Neuronal stem cell (in vitro differentiated cells): ENCODE data around the gene RBM22.
A peak's percentile ranks its signal among the peaks of the same experiment; 100 is the strongest.

ENCODE experiments used
- DNase-seq: peaks from one replicate; pipeline ENCODE4 v3.0.0-alpha.2; 2013; ENCODE audit warnings: low spot score
- H2AFZ ChIP-seq: one replicate; pipeline ENCODE4 v1.6.1; 2013; ENCODE audit warnings: mild to moderate bottlenecking, low read length, inconsistent platforms
- H2AK5ac ChIP-seq: 2 replicates; pipeline ENCODE4 v1.6.1; 2013; ENCODE audit warnings: low read depth, mild to moderate bottlenecking, inconsistent platforms, low read length, moderate library complexity, mixed read lengths
- H2BK120ac ChIP-seq: 2 replicates; pipeline ENCODE4 v1.6.1; 2013; ENCODE audit warnings: low read depth, mild to moderate bottlenecking, inconsistent platforms, low read length, moderate library complexity, mixed read lengths
- H2BK12ac ChIP-seq: one replicate; pipeline ENCODE4 v1.6.1; 2013; ENCODE audit warnings: low read length, inconsistent platforms
- H2BK15ac ChIP-seq: 2 replicates; pipeline ENCODE4 v1.6.1; 2013; ENCODE audit warnings: mild to moderate bottlenecking, low read length, inconsistent platforms, mixed read lengths
- H2BK5ac ChIP-seq: one replicate; pipeline ENCODE4 v1.6.1; 2013; ENCODE audit warnings: inconsistent platforms, mild to moderate bottlenecking, low read length, moderate library complexity
- H3K14ac ChIP-seq: one replicate; pipeline ENCODE4 v1.6.1; 2013; ENCODE audit warnings: low read length, inconsistent platforms
- H3K18ac ChIP-seq: 2 replicates; pipeline ENCODE4 v1.6.1; 2013; ENCODE audit warnings: low read length, inconsistent platforms
- H3K23ac ChIP-seq: 2 replicates; pipeline ENCODE4 v1.6.1; 2013; ENCODE audit warnings: low read depth, mild to moderate bottlenecking, mixed read lengths, low read length, inconsistent platforms; ENCODE audit not compliant: poor library complexity
- H3K27ac ChIP-seq: replicated peaks from 3 replicates; pipeline ENCODE4 v1.5.1; 2013; ENCODE audit warnings: low read length, inconsistent platforms
- H3K27me3 ChIP-seq, 3 experiments: 2 replicates each; pipeline ENCODE4 v1.6.1; 2013; ENCODE audit warnings: low read length in 3 of 3, mild to moderate bottlenecking in 2 of 3, inconsistent platforms in 1 of 3, low read depth in 1 of 3, mixed read lengths in 1 of 3, moderate library complexity in 1 of 3; ENCODE audit not compliant: control insufficient read depth in 3 of 3, insufficient read depth in 3 of 3
- H3K36me3 ChIP-seq, 2 donors: replicated peaks in 1 of 2; 2 replicates each; pipeline ENCODE4 v1.6.1; 2013; ENCODE audit warnings: low read length in 2 of 2; ENCODE audit not compliant: control insufficient read depth in 2 of 2, insufficient read depth in 2 of 2
- H3K4ac ChIP-seq: 2 replicates; pipeline ENCODE4 v1.6.1; 2013; ENCODE audit warnings: inconsistent platforms, mild to moderate bottlenecking, low read length, moderate library complexity
- H3K4me1 ChIP-seq, 2 donors: 1 replicate in 1 of 2; 2 replicates in 1 of 2; pipeline ENCODE4 v1.6.1; 2013; ENCODE audit warnings: low read length in 2 of 2, low read depth in 1 of 2; ENCODE audit not compliant: control insufficient read depth in 2 of 2, insufficient read depth in 1 of 2
- H3K4me2 ChIP-seq: one replicate; pipeline ENCODE4 v1.6.1; 2013; ENCODE audit warnings: mild to moderate bottlenecking, low read length, inconsistent platforms; ENCODE audit not compliant: insufficient read depth, poor library complexity, severe bottlenecking
- H3K4me3 ChIP-seq, 2 donors: 2 replicates each; pipeline ENCODE4 v1.5.1; 2013; ENCODE audit warnings: low read length in 2 of 2, mild to moderate bottlenecking in 2 of 2, inconsistent platforms in 1 of 2, moderate library complexity in 1 of 2
- H3K79me1 ChIP-seq: one replicate; pipeline ENCODE4 v1.6.1; 2013; ENCODE audit warnings: low read depth, mild to moderate bottlenecking, inconsistent platforms, low read length, moderate library complexity
- H3K9ac ChIP-seq: one replicate; pipeline ENCODE4 v1.6.1; 2013; ENCODE audit warnings: mild to moderate bottlenecking, low read depth, low read length, inconsistent platforms; ENCODE audit not compliant: poor library complexity
- H3K9me3 ChIP-seq, 2 donors: replicated peaks in 1 of 2; 2 replicates each; pipeline versions ENCODE3 to v1.6.1; 2013; ENCODE audit warnings: low read length in 2 of 2, mild to moderate bottlenecking in 2 of 2, inconsistent platforms in 1 of 2, low read depth in 1 of 2, mixed read lengths in 1 of 2, moderate library complexity in 1 of 2; ENCODE audit not compliant: control insufficient read depth in 2 of 2, insufficient read depth in 1 of 2
- H4K8ac ChIP-seq: one replicate; pipeline ENCODE4 v1.6.1; 2013; ENCODE audit warnings: low read depth, mild to moderate bottlenecking, inconsistent platforms, low read length, moderate library complexity
- H4K91ac ChIP-seq: one replicate; pipeline ENCODE4 v1.6.1; 2013; ENCODE audit warnings: low read length, low read depth, mild to moderate bottlenecking, inconsistent platforms; ENCODE audit not compliant: poor library complexity
- WGBS, 2 donors: extraction: QIAGEN DNeasy Blood & Tissue Kit; methylation state at CpG; one replicate each; pipeline ENCODE4 v1.1.7; 2013; ENCODE audit warnings: missing lambda C conversion rate in 2 of 2, mixed read lengths in 1 of 2; ENCODE audit not compliant: insufficient read length in 2 of 2, insufficient replicate concordance in 1 of 2; ENCODE audit errors: extremely low coverage in 2 of 2; 5-methylcytosine and 5-hydroxymethylcytosine counted together

The RBM22 gene

DNA sequence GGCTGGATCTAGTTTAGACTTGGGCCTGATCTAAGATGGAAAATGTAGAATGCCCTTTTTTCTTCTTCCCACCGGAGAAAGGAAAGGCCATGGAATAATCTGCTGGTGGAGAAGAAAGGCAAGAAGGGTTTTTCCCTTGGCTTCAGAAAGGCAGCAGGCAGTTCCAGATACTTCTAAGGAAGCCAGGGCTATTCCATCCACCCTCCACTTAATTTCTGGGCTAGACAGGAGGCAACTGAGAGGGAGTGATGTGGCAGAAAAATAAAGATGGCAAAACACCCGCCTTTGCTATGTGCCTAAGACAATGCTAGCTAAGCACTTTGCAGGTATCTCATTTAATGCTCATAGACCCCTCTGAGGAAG lies 29.9 kb downstream of the RBM22 start:
- Histone ChIP-seq H2BK120ac (no peak overlapping the region), H2AK5ac (no peak overlapping the region), H3K9ac (no peak overlapping the region), H4K8ac (no peak overlapping the region), H2BK15ac (no peak overlapping the region), H3K9me3 (peaks cover 4 to 20% of the 10 kb centered on the region in 2 donors), H2BK12ac (no peak overlapping the region), H3K23ac (no peak overlapping the region), H4K91ac (no peak overlapping the region), H3K27me3 (peaks cover 6 to 44% (median 32%) of the 10 kb centered on the region in 3 experiments), H3K27ac (no peak overlapping the region), H3K4me3 (peak overlapping the region in 1 of 2 donors; percentile 61), H3K18ac (no peak overlapping the region), H3K4me2 (peak overlapping the region; percentile 93), H3K14ac (no peak overlapping the region), H2BK5ac (no peak overlapping the region), H2AFZ (peak overlapping the region; percentile 93), H3K36me3 (no peaks in the 10 kb centered on the region), H3K79me1 (no peaks in the 10 kb centered on the region), H3K4me1 (peaks cover 2 to 3% of the 10 kb centered on the region in 2 donors), H3K4ac (no peak overlapping the region)
- WGBS, 2 donors, result no CpG with 5 or more reads among the region's 2 CpGs
- no peak for DNase-seq

DNA sequence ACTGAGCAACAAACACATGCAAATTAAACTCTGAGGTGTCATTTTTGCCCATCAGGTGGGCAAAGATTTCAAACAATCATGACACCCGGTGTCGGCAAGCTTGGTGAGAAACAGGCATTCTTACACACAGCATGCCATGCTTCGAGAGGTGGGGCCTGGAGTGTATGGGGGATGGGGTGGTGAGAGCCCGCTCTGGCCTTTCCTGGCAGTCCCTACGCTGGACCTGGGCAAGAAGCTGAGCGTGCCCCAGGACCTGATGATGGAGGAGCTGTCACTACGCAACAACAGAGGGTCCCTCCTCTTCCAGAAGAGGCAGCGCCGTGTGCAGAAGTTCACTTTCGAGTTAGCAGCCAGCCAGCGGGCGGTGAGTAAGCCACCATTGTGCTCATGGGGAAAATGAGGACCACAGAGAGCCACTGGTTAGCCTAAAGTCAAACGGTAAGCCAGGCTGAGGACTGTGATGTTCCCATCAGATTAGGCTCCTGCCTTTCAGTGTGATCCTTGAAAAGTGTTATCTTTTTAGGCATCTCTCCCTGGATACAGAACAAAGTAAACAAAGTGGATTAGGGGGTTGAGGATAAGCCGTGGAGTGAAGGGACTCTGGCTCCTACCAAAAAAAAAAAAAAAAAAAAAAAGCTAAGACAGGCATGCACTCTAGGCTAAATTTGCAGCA lies 30.5 kb downstream of the RBM22 start:
- no peak overlapping the region for H2BK120ac ChIP-seq
- no peak overlapping the region for H4K8ac ChIP-seq
- no peak overlapping the region for H3K4me3 ChIP-seq
- no peak overlapping the region for H3K14ac ChIP-seq
- H2BK15ac ChIP-seq, result no peak overlapping the region
- H2BK12ac ChIP-seq, result no peak overlapping the region
- no peaks in the 10 kb centered on the region for H3K36me3 ChIP-seq
- no peak for DNase-seq
- H3K23ac ChIP-seq, result no peak overlapping the region
- no peak overlapping the region for H4K91ac ChIP-seq
- H3K79me1 ChIP-seq, result no peaks in the 10 kb centered on the region
- no peak overlapping the region for H3K4me2 ChIP-seq
- no CpG with 5 or more reads among the region's 14 CpGs for WGBS, 2 donors
- no peak overlapping the region for H3K9ac ChIP-seq
- H3K4me1 ChIP-seq, result peaks cover 2 to 3% of the 10 kb centered on the region in 2 donors
- no peak overlapping the region for H2AFZ ChIP-seq
- H2BK5ac ChIP-seq, result no peak overlapping the region
- H3K27me3 ChIP-seq, result peaks cover 6 to 44% (median 32%) of the 10 kb centered on the region in 3 experiments
- no peak overlapping the region for H3K27ac ChIP-seq
- H3K4ac ChIP-seq, result no peak overlapping the region
- H2AK5ac ChIP-seq, result no peak overlapping the region
- H3K18ac ChIP-seq, result no peak overlapping the region
- peaks cover 4 to 20% of the 10 kb centered on the region in 2 donors for H3K9me3 ChIP-seq

DNA sequence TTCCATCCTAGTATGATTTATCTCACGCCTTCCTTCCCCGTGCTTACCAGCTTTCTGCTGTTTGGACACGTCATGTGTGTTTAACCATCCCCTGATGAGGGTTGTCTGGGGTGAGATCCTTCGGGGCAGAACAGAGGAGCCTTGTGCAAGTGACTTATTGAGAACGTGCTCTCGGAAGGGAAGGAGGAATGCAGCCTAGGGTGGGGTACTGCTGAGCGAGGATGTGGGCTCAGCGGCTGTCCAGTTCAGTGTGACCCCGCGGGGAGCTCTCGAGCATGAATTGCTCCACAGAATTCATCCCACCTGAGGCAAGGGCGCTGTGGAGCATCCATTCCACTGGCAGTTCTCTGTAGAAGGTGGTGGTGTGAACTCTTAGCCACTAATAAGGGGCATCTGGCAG lies 35.8 kb downstream of the RBM22 start:
- Histone ChIP-seq H4K8ac (no peak overlapping the region), H3K9ac (no peak overlapping the region), H3K9me3 (peaks cover under 1 to 8% of the 10 kb centered on the region in 2 donors), H2BK5ac (no peak overlapping the region), H3K4me3 (peak overlapping the region in 1 of 2 donors; percentile 30), H3K23ac (peak overlapping the region; percentile 11), H3K14ac (no peak overlapping the region), H3K79me1 (no peaks in the 10 kb centered on the region), H3K18ac (peak overlapping the region; percentile 11), H3K4ac (no peak overlapping the region), H3K36me3 (no peaks in the 10 kb centered on the region), H2AK5ac (no peak overlapping the region), H3K4me1 (peaks cover 3 to 11% of the 10 kb centered on the region in 2 donors), H4K91ac (no peak overlapping the region), H2BK12ac (no peak overlapping the region), H3K27me3 (peaks cover 0 to 55% (median 0%) of the 10 kb centered on the region in 3 experiments), H2BK15ac (no peak overlapping the region), H3K4me2 (no peak overlapping the region), H3K27ac (no peak overlapping the region), H2BK120ac (no peak overlapping the region), H2AFZ (no peak overlapping the region)
- no CpG with 5 or more reads among the region's 12 CpGs for WGBS, 2 donors
- DNase-seq, result no peak

DNA sequence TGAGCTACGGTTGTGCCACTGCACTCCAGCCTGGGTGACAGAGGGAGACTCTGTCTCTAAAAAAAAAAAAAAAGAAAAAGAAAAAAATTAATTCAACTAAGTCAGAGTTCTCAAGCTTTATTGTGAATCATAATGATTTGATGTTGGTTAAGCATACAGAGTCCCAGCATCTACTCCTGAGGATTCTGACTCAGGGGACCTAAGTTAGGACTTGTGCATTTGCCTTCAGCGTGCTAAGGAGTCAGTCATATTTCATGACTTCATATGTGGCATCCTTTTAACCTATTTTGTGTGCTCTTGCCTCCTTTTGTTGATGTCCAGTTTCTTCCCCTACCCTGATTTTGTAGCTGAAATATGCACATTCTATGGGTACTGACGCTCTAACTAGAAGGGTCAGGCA lies 36.9 kb downstream of the RBM22 start:
- H4K8ac ChIP-seq, result no peak overlapping the region
- H3K4ac ChIP-seq, result no peak overlapping the region
- peaks cover 0 to 6% of the 10 kb centered on the region in 2 donors for H3K9me3 ChIP-seq
- H3K36me3 ChIP-seq, result no peaks in the 10 kb centered on the region
- no peak overlapping the region for H2BK120ac ChIP-seq
- H3K27ac ChIP-seq, result no peak overlapping the region
- H3K4me3 ChIP-seq, result no peak overlapping the region
- no peak overlapping the region for H3K14ac ChIP-seq
- no CpG with 5 or more reads among the region's 3 CpGs for whole genome bisulfite sequencing, 2 donors
- no peak overlapping the region for H2BK5ac ChIP-seq
- H3K18ac ChIP-seq, result no peak overlapping the region
- no peak overlapping the region for H4K91ac ChIP-seq
- H3K9ac ChIP-seq, result no peak overlapping the region
- peaks cover 3 to 14% of the 10 kb centered on the region in 2 donors for H3K4me1 ChIP-seq
- no peak overlapping the region for H3K23ac ChIP-seq
- no peak for DNase-seq
- H2AK5ac ChIP-seq, result no peak overlapping the region
- H3K27me3 ChIP-seq, result peaks cover 0 to 62% (median 0%) of the 10 kb centered on the region in 3 experiments
- H2AFZ ChIP-seq, result no peak overlapping the region
- no peaks in the 10 kb centered on the region for H3K79me1 ChIP-seq
- H2BK15ac ChIP-seq, result no peak overlapping the region
- H3K4me2 ChIP-seq, result no peak overlapping the region
- no peak overlapping the region for H2BK12ac ChIP-seq
